Stimulated activated CD4-positive, alpha-beta T cell treated with anti-CD3 and anti-CD28 coated beads, Interleukin-15, amount 100 ng/mL, for 1 hour (primary cell): Measurements from ENCODE around the gene DCXR.

Experiments
- DNase-seq, 2 donors: peaks; one replicate each; pipeline ENCODE4 v3.0.0-alpha.2; 2020; ENCODE audit warnings: low read depth in 1 of 2, low spot score in 1 of 2

The DCXR gene

GRCh38 chr17:82055965-82056728 lies 18.6 kb upstream of the DCXR start:
- no peak for DNase-seq

- no peak for DNase-seq
Observed at GRCh38 chr17:82055023-82055964, 17.8 kb upstream of the DCXR start.

GRCh38 chr17:82054351-82055022 lies 17.0 kb upstream of the DCXR start:
- no peak for DNase-seq

- no peak for DNase-seq
Observed at GRCh38 chr17:82053556-82054263, 16.2 kb upstream of the DCXR start.

GRCh38 chr17:82053130-82053529 lies 15.6 kb upstream of the DCXR start:
- DNase-seq: no peak

GRCh38 chr17:82052638-82053059 lies 15.2 kb upstream of the DCXR start:
- DNase-seq: no peak

- peak; percentile 63 to 85 for DNase-seq
Observed at GRCh38 chr17:82051776-82052637, 14.5 kb upstream of the DCXR start, which contains the start of the genes GPS1 and RFNG. GPS1 (plus strand) TSS chr17:82051898; CDS start chr17:82051932, 34 bp downstream. RFNG (minus strand) TSS chr17:82051811; CDS start chr17:82051766, 45 bp downstream.

- no peak for DNase-seq
Observed at GRCh38 chr17:82050761-82051641, 13.5 kb upstream of the DCXR start.

- DNase-seq: no peak
Observed at GRCh38 chr17:82050152-82050760, 12.8 kb upstream of the DCXR start.

GRCh38 chr17:82049521-82049971 lies 12.0 kb upstream of the DCXR start:
- no peak for DNase-seq

GRCh38 chr17:82049106-82049505 lies 11.6 kb upstream of the DCXR start:
- no peak for DNase-seq

GRCh38 chr17:82048571-82048971 lies 11.1 kb upstream of the DCXR start:
- DNase-seq: no peak

GRCh38 chr17:82047914-82048570 lies 10.5 kb upstream of the DCXR start:
- no peak for DNase-seq

GRCh38 chr17:82047379-82047778 lies 9.9 kb upstream of the DCXR start:
- DNase-seq: no peak

- no peak for DNase-seq
Observed at GRCh38 chr17:82046903-82047302, 9.4 kb upstream of the DCXR start.

GRCh38 chr17:82045936-82046484 lies 8.5 kb upstream of the DCXR start:
- no peak for DNase-seq

GRCh38 chr17:82043507-82043906 lies 6.0 kb upstream of the DCXR start:
- no peak for DNase-seq
